Natural killer cell treated with Interleukin-12 subunit alpha and Interleukin-12 subunit beta and Interleukin-15 and Interleukin-18, amount 100 ng/mL, for 72 hours (primary cell): ENCODE data around the gene ANKRD17. TPM values are rescaled to one million over a fixed set of nuclear protein-coding genes. Genes with fewer than 3 reads are reported as not detected.

Experiments
- ATAC-seq, 2 donors: fragments of 150-1000 bp; cut with Tn5 transposase in 1 of 2; sonication (Bioruptor Pico), chemical (Tn5 transposase) in 1 of 2; 2 replicates each; pipeline ENCODE4 v1.10.0; 2021
- DNase-seq: peaks from one replicate; pipeline ENCODE4 v3.0.0; 2022; ENCODE audit warnings: low spot score
- H3K27ac Mint-ChIP-seq, 2 donors: 1 replicate in 1 of 2; 2 replicates in 1 of 2; pipeline ENCODE4 v1.8.0; 2022; ENCODE audit warnings: mixed read lengths in 2 of 2, mild to moderate bottlenecking in 1 of 2, moderate library complexity in 1 of 2
- H3K27me3 Mint-ChIP-seq, 2 donors: 1 replicate in 1 of 2; 2 replicates in 1 of 2; pipeline ENCODE4 v1.8.0; 2022; ENCODE audit warnings: mixed read lengths in 2 of 2
- H3K36me3 Mint-ChIP-seq: one replicate; pipeline ENCODE4 v1.8.0; 2022; ENCODE audit warnings: mixed read lengths
- H3K4me1 Mint-ChIP-seq, 2 donors: 1 replicate in 1 of 2; 2 replicates in 1 of 2; pipeline ENCODE4 v1.8.0; 2022; ENCODE audit warnings: low read depth in 2 of 2, mixed read lengths in 2 of 2, mild to moderate bottlenecking in 1 of 2
- H3K4me3 Mint-ChIP-seq: one replicate; pipeline ENCODE4 v1.8.0; 2022; ENCODE audit warnings: mixed read lengths
- H3K9me3 Mint-ChIP-seq: 2 replicates; pipeline ENCODE4 v1.8.0; 2022; ENCODE audit warnings: mixed read lengths
- total RNA-seq, 2 donors: library from RNA; stranded (reverse); gene quantifications; one replicate each; pipeline ENCODE4 v1.2.3, GENCODE V29; 2022

The ANKRD17 gene
- total RNA-seq, 2 donors from 2014 or later, result 63.5 to 88.6 TPM

DNA sequence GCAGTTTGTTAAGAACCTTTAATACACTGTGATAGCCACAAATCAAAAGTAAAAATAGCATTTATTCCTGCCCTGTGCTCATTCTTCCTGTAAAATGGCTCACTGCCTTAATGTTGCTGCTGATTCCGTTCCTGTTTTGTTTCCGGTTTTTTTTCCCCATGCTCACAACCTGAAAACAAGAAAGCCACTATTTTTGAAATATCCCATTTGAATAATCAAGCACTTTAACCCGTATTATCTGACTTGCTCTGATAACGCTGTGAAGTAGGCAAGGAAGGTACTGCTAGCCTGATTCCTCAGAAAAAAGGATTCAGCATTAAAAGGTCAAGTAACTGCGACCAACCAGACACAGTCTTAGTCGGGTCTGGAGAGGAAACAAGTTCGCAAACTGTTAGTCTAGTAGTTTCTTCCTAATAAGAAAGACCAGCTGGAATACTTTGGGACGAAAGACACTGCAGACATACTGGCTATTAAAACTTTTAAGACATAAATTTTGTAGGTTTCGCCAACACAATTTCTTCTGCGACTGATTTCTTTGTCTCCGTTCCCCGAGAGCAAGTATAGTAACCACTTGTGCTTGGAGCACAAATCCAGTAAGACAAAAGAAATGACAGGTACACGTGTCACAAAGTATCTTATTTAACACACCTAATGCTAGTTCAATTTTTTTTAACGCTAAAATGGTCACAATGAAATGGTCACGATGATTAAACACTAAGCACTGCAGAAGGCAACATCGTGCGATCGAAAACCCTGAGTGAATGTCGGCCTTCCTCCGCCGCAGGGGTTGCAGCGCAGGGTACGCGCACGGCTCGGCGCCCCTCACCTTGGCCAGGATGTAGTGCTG, 189.9 kb downstream of the ANKRD17 start:
- peak overlapping the region; percentile 91 to 94 for H3K27ac Mint-ChIP-seq
- no peaks in the 10 kb centered on the region for H3K27me3 Mint-ChIP-seq
- no peak for ATAC-seq
- H3K36me3 Mint-ChIP-seq, result peaks cover 6% of the 10 kb centered on the region
- H3K4me3 Mint-ChIP-seq, result peak overlapping the region; percentile 90
- no peaks in the 10 kb centered on the region for H3K9me3 Mint-ChIP-seq
- no peak for DNase-seq
- H3K4me1 Mint-ChIP-seq, result peaks cover 31 to 41% of the 10 kb centered on the region in 2 donors

DNA sequence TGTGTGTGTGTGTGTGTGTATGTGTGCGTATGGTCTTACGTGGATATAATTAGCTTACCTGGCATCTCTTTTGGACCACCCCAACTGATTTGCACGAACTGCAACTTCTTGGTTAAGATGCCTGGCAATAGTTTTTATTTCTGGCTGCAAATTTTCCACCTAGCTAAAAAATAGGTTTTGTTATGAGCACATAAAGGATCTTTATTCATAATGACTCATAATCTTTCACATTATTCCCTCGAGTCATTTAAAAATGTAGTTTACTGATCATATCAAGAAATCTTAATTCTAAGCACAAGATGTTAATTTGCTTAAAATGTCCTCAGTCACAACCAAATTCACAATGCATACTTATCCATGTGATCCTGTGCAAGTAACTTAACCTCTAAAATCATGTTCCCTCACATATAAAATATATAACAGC, 190.6 kb downstream of the ANKRD17 start:
- Mint-ChIP-seq H3K36me3 (peaks cover 6% of the 10 kb centered on the region), H3K4me3 (peak overlapping the region; percentile 90), H3K4me1 (peaks cover 31 to 41% of the 10 kb centered on the region in 2 donors), H3K27me3 (no peaks in the 10 kb centered on the region), H3K27ac (peak overlapping the region; percentile 91 to 94), H3K9me3 (no peaks in the 10 kb centered on the region)
- ATAC-seq, result no peak
- no peak for DNase-seq

DNA sequence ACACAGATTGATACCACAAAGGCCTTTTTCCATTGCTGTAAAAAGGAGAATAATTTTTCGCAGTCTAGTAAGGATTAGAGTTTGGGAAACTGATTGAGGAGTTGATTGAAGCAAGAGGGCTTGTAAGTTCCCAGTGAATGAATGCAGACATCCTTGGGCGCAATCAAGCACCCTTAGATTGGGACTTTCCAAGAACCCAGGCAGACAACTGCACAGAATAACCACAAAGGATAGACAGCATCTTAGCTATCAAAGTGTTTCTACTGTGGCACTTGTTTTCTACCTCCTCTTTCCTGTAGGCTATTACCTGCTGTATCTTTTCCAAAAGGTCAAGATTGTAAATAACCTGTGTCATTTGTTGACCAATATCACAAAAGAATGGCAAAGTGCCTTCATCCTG, 191.7 kb downstream of the ANKRD17 start:
- peak overlapping the region; percentile 90 for H3K4me3 Mint-ChIP-seq
- peak overlapping the region; percentile 91 to 94 for H3K27ac Mint-ChIP-seq
- H3K27me3 Mint-ChIP-seq, result no peaks in the 10 kb centered on the region
- peak; percentile 62 for DNase-seq
- H3K4me1 Mint-ChIP-seq, result peaks cover 31 to 41% of the 10 kb centered on the region in 2 donors
- ATAC-seq, result no peak
- no peaks in the 10 kb centered on the region for H3K9me3 Mint-ChIP-seq
- peaks cover 6% of the 10 kb centered on the region for H3K36me3 Mint-ChIP-seq

DNA sequence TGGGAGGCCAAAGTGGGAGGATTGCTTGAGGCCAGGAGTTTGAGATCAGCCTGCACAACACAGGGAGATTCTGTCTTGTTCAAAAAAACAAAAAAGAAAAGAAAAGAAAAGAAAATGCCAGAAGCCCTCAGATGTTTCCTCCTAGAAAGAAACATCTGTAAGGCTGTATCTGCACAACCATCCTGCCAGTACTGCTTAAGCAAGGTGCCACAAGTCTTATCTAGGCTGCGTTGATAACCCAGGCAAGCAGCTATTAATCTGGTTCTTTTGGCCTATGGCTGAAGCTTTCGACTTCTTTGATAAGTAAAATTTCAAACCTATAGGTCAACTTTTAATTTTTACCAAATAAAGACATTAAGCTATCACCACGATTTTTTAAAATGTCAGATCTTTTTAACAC, 192.2 kb downstream of the ANKRD17 start:
- H3K27me3 Mint-ChIP-seq, result no peaks in the 10 kb centered on the region
- no peaks in the 10 kb centered on the region for H3K9me3 Mint-ChIP-seq
- H3K27ac Mint-ChIP-seq, result peak overlapping the region; percentile 91 to 94
- H3K4me3 Mint-ChIP-seq, result peak overlapping the region; percentile 90
- peaks cover 6% of the 10 kb centered on the region for H3K36me3 Mint-ChIP-seq
- DNase-seq, result no peak
- peaks cover 31 to 41% of the 10 kb centered on the region in 2 donors for H3K4me1 Mint-ChIP-seq
- no peak for ATAC-seq

DNA sequence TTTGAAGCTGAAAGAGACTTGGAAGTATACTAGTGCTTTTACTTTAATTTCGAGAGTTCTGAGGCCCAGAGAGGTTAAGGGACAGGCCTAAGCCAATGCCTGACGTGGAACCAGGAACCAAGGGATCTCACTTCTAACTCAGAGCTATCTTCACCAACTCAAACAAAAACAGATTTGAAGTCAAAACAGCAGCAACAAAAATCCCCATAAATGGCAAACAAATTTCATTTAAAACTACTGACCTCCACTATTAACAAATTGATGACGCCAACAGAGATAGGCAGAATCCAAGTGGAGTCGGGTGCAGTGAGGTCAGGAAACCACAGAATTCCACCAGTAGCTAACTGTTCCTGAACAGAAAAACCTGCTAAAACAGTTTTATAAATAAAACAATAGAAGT, 194.1 kb downstream of the ANKRD17 start:
- Mint-ChIP-seq H3K36me3 (peaks cover 12% of the 10 kb centered on the region), H3K4me3 (no peak overlapping the region), H3K4me1 (peaks cover 24 to 34% of the 10 kb centered on the region in 2 donors), H3K9me3 (no peaks in the 10 kb centered on the region), H3K27ac (no peak overlapping the region), H3K27me3 (no peaks in the 10 kb centered on the region)
- ATAC-seq, result no peak
- DNase-seq, result no peak

DNA sequence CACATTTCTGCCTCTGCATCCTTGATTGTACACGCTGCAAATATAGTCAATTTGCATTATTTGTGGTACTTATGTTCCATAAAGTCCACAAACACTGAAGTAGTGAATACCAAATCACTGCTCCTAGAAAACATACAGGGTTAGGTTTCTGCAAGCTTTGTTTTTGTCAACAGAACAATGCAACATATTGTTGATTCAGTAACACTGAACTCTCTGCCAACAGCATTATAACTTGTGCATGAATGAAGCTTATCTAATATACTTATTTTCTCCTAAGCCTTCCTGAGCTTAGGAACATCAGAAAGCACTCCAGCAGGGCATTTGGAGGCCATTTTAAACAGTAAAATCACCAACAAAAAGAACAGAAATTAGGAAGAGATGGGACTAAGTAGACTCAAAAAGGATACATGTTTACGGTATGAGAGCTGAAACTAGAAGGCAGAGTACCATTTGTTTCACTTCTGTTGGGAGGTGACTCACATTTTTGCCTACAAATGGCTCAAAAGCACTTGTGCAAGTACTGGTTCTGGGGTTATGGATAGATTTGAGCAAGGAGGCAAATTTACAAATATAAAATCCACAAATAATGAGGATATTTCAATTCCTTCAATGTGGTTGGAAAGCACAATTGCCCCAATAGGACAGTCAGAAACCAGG, 203.2 kb downstream of the ANKRD17 start:
- Mint-ChIP-seq H3K27ac (no peak overlapping the region), H3K9me3 (no peaks in the 10 kb centered on the region), H3K4me1 (no peaks in the 10 kb centered on the region), H3K27me3 (no peaks in the 10 kb centered on the region), H3K4me3 (no peak overlapping the region), H3K36me3 (peaks cover 21% of the 10 kb centered on the region)
- no peak for DNase-seq
- ATAC-seq, result no peak

DNA sequence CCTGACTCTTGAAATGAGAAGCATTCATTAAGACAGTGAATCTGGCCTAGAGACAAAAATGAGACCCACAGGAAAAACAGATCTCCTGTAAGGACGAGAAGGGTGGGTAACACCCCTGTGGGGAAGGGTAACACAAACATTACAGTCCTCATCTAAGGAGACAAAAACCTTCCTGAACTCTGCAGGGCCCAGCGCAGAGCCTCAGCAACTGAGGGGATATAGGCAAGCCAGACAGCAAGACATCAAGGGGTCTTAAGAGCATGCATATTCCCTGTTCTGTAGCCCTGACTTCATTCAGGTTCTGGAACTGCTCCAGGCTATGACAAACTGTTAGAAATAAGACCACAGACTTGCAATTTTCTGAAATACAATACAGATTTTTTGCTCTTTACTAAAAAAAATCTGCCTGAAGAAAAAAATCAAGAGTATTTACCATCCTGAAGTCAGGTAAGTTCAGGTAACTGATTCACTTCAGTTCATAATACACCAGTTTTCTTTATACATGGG, 204.6 kb downstream of the ANKRD17 start:
- H3K9me3 Mint-ChIP-seq, result no peaks in the 10 kb centered on the region
- ATAC-seq (no peak), DNase-seq (no peak)
- H3K36me3 Mint-ChIP-seq, result peaks cover 18% of the 10 kb centered on the region
- peak overlapping the region in 1 of 2 donors; percentile 57 for H3K27ac Mint-ChIP-seq
- H3K4me3 Mint-ChIP-seq, result no peak overlapping the region
- H3K27me3 Mint-ChIP-seq, result no peaks in the 10 kb centered on the region
- H3K4me1 Mint-ChIP-seq, result no peaks in the 10 kb centered on the region

DNA sequence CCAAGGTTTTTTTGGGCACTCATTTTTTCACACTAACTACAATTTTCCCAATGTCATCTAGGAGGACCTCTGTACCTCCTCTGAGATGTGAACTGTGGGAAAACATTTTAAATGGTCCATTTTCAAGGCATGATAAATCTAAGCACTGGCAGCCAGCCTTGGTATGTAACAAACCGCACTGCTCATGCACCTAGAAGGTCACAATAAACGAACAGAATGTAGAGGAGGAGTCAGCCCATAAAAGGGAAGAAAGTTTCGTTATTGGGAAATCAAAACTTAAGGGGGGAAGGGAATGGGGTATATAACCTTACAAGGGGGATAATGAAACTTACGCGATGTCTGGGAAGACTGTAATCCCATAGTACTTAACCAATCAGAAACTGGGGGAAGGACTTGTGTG, 205.5 kb downstream of the ANKRD17 start:
- Mint-ChIP-seq H3K27ac (no peak overlapping the region), H3K36me3 (peaks cover 8% of the 10 kb centered on the region), H3K4me3 (no peak overlapping the region), H3K27me3 (no peaks in the 10 kb centered on the region), H3K4me1 (no peaks in the 10 kb centered on the region), H3K9me3 (no peaks in the 10 kb centered on the region)
- no peak for ATAC-seq
- no peak for DNase-seq

DNA sequence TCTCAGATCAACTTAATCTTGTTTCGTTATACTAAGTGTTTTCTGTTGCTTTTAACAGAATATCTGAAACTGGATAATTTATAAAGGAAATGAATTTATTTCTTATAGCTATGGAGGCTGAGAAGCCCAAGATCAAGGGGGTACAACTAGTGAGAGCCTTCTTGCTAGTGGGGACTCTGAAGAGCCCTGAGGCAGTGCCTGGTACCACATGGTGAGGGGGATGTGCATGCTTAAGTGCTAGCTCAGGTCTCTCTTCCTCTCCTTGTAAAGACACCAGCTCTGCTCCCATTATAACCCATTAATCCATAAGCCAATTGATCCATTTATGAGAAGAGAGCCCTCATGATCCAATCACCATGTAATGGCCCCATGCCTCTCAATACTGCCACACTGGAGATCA, 207.0 kb downstream of the ANKRD17 start:
- no peaks in the 10 kb centered on the region for H3K9me3 Mint-ChIP-seq
- no peaks in the 10 kb centered on the region for H3K27me3 Mint-ChIP-seq
- peaks cover 6% of the 10 kb centered on the region for H3K36me3 Mint-ChIP-seq
- no peaks in the 10 kb centered on the region for H3K4me1 Mint-ChIP-seq
- DNase-seq (no peak), ATAC-seq (no peak)
- no peak overlapping the region for H3K4me3 Mint-ChIP-seq
- H3K27ac Mint-ChIP-seq, result no peak overlapping the region

DNA sequence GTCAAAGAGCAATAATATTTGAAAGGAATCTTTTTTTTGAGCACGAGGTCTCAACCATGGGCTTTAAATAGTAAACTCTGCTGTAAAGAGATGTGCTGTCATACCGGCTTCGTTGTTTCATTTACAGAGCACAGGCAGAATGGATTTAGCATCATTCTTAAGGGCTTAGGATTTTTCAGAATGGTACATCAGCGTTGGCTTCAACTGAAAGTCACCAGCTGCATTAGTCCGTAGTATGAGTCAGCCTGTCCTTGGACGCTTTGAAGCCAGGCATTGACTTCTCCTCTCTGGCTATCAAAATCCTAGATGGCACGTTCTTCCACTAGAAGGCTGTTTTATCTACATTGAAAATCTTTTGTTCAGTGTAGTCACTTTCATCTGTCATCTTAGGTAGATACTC, 212.7 kb downstream of the ANKRD17 start:
- Mint-ChIP-seq H3K27me3 (peaks cover 0 to 7% of the 10 kb centered on the region in 2 donors), H3K36me3 (no peaks in the 10 kb centered on the region), H3K4me3 (no peak overlapping the region), H3K4me1 (no peaks in the 10 kb centered on the region), H3K9me3 (no peaks in the 10 kb centered on the region), H3K27ac (no peak overlapping the region)
- ATAC-seq, result no peak
- DNase-seq, result no peak

DNA sequence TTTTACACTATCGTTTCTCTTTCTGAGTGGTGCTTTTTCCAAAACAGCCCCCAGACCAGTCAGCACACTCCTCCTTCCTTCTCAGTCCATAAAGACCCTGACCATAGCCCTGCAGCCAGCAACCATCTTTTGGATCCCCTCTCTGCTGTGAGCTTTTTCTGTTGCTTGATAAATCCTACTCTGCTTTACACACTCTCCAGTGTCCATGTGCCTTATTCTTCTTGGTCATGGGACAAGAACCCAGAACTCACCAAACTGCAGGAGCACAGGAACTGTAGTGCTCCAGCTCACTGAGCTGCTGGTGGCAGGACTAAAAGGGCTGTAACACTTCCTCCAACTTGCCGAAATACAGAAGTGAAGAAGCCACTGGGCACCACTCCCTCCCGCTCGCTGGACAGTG, 221.5 kb downstream of the ANKRD17 start:
- Mint-ChIP-seq H3K27me3 (peaks cover 21 to 25% of the 10 kb centered on the region in 2 donors), H3K4me1 (no peaks in the 10 kb centered on the region), H3K9me3 (no peaks in the 10 kb centered on the region), H3K36me3 (no peaks in the 10 kb centered on the region), H3K4me3 (no peak overlapping the region), H3K27ac (no peak overlapping the region)
- DNase-seq (no peak), ATAC-seq (peak in 1 of 2 donors; percentile 11)

DNA sequence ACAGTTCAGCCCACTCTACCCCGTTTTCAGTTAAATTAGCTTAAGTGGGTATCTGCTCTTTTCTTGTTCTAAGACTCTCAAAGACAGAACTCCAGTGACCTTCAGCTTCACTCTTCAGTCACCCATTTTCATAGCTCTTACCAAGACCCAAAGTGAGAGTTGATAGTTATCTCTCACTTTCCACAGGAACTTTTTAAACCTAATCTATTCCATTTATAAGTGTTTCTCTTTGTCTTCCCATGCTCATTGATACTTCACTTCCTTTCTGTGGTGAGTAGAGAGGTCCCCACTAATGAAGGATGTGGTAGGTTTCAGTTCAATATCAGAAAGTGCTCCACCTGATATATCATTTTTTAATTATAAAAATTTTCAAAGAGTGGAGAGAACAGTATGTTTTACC, 222.5 kb downstream of the ANKRD17 start:
- no peak overlapping the region for H3K27ac Mint-ChIP-seq
- ATAC-seq, result no peak
- DNase-seq, result no peak
- peaks cover 18 to 25% of the 10 kb centered on the region in 2 donors for H3K27me3 Mint-ChIP-seq
- no peak overlapping the region for H3K4me3 Mint-ChIP-seq
- no peaks in the 10 kb centered on the region for H3K9me3 Mint-ChIP-seq
- no peaks in the 10 kb centered on the region for H3K36me3 Mint-ChIP-seq
- H3K4me1 Mint-ChIP-seq, result no peaks in the 10 kb centered on the region

DNA sequence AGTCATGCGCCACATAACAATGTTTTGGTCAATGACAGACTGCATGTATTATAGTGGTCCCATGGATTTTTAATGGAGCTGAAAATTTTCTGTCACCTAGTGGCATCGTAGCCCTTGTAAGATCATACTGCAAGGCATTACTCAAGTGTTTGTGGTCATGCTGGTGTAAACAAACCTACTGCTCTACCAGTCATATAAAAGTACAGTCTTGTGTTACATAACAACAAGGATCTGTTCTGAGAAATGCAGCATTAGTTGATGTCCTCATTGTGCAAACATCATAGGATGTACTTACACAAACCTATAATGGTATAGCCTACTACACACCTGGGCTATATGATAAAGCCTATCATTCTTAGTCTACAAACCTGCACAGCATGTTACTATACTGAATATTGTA, 223.7 kb downstream of the ANKRD17 start:
- ATAC-seq (no peak), DNase-seq (no peak)
- Mint-ChIP-seq H3K4me1 (no peaks in the 10 kb centered on the region), H3K4me3 (no peak overlapping the region), H3K36me3 (no peaks in the 10 kb centered on the region), H3K27me3 (peaks cover 17 to 25% of the 10 kb centered on the region in 2 donors), H3K27ac (no peak overlapping the region), H3K9me3 (no peaks in the 10 kb centered on the region)

DNA sequence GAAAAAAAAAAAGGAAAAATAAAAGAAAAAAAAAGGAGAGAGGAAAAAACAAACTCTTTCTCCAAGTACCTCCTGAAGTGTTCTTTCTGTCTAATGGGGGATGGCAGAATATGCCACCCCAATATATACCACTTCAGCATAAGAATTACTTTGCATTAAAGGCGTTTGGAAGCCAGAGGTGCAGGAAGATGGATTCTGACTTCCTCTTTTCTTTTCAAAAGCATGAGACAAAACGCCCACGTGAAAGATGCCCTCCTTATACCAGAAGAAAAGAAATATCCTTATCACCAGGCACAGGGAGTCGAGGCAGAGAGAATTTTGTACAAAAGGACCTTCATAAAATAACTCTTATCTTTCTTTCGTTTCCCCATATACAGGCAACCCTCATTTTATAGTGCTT, 230.0 kb downstream of the ANKRD17 start:
- DNase-seq, result no peak
- Mint-ChIP-seq H3K27me3 (peaks cover 4 to 24% of the 10 kb centered on the region in 2 donors), H3K4me3 (no peak overlapping the region), H3K4me1 (no peaks in the 10 kb centered on the region), H3K9me3 (no peaks in the 10 kb centered on the region), H3K27ac (no peak overlapping the region), H3K36me3 (no peaks in the 10 kb centered on the region)
- ATAC-seq, result no peak
